Mesenteric fat pad (tissue), 1 donor: ENCODE results near the gene FBLN1. TPM values are rescaled to one million over a fixed set of nuclear protein-coding genes. Genes with fewer than 3 reads are reported as not detected.

Source experiments
- total RNA-seq: library from RNA; stranded (reverse); fragmentation: NEBNext Ultra II Directional; extraction: Animal tissue kit (Norgen Biotek cat#: 25700); gene quantifications from one replicate; pipeline ENCODE4 v1.2.1, GENCODE V29; 2021
- donor health status: DM: yes; HTN: yes; CAD: no.

The FBLN1 gene
- total RNA-seq, 1 donor from 2014 or later = 224 TPM

Other genes starting within 250 kb of the FBLN1 start
- not detected for gene UPK3A, start 217.9 kb upstream of the FBLN1 start, total RNA-seq
- 22.2 TPM for gene FAM118A, start 192.9 kb upstream of the FBLN1 start, total RNA-seq
- gene SMC1B, start 89.3 kb upstream of the FBLN1 start, total RNA-seq = not detected
- not detected for gene RIBC2, start 89.2 kb upstream of the FBLN1 start, total RNA-seq
- 107 TPM for gene ATXN10, start 169.0 kb downstream of the FBLN1 start, total RNA-seq